ENCODE data around the gene C10orf88. TPM values are rescaled to one million over a fixed set of nuclear protein-coding genes. Genes with fewer than 3 reads are reported as not detected.
A peak's percentile ranks its signal among the peaks of the same experiment; 100 is the strongest.

The C10orf88 gene
- polyA plus RNA-seq, 3 donors, result 2.2 to 2.9 (median 2.7) TPM

DNA sequence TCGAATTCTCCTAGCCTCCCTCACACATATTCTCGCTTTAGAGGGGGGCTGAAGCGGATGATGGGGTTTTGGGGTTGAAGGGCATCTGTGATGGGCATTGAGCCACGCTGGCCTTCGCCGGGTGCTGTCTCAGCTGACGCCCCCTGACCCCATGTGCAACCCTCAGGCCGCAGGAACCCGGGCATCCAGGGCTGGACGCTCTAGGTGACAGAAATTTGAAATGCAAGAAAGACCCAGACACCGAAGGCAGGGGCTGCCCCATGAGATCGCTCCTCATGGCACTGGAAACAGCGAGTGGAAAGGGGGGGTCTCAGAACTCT, 664 bp upstream of the C10orf88 start:
- Histone ChIP-seq H4K20me1 (ENCODE audit: insufficient read depth, low read length) (no peaks in the 10 kb centered on the region), H3K4me2 (replicated peaks; ENCODE audit: extremely low read depth, low read length, poor library complexity, severe bottlenecking) (peak overlapping the region; percentile 76), H3K9ac (ENCODE audit: insufficient read depth, low read length, poor library complexity, severe bottlenecking) (no peak overlapping the region), H3K4me3 (replicated peaks in 1 of 3; ENCODE audit: low read depth in 2 of 3, low read length in 3 of 3) (peak overlapping the region in 1 of 3 experiments; percentile 79), H2AFZ (ENCODE audit: insufficient read depth, low read depth, low read length, poor library complexity, severe bottlenecking) (peak overlapping the region; percentile 98), H3K27ac (ENCODE audit: low read depth in 1 of 2, low read length in 2 of 2) (no peak overlapping the region), H3K36me3 (replicated peaks in 1 of 2; ENCODE audit: control insufficient read depth in 1 of 2, insufficient read depth in 2 of 2, low read length in 2 of 2) (peaks cover 0 to 4% of the 10 kb centered on the region in 2 donors), H3K79me2 (ENCODE audit: insufficient read depth, low read length) (peaks cover 5% of the 10 kb centered on the region), H3K4me1 (ENCODE audit: control insufficient read depth in 1 of 2, insufficient read depth in 2 of 2, low read length in 2 of 2) (peaks cover 12 to 15% of the 10 kb centered on the region in 2 donors), H3K27me3 (ENCODE audit: control insufficient read depth in 2 of 2, insufficient read depth in 2 of 2, low read length in 2 of 2) (peaks cover 2 to 16% of the 10 kb centered on the region in 2 donors), H3K9me3 (replicated peaks in 1 of 2; ENCODE audit: control insufficient read depth in 1 of 2, insufficient read depth in 1 of 2, low read length in 2 of 2) (peaks cover 6% of the 10 kb centered on the region in 2 donors)
- no peak for TF ChIP-seq CTCF (IDR thresholded peaks at IDR 0.05)
- peaks cover 7 to 8% of the 10 kb centered on the region in 2 donors for H3K36me3 Mint-ChIP-seq
- peaks cover 9 to 17% (median 15%) of the 10 kb centered on the region in 3 donors for H3K27me3 Mint-ChIP-seq (ENCODE audit: low read depth in 3 of 3)
- peaks cover 4 to 16% (median 10%) of the 10 kb centered on the region in 7 donors for H3K9me3 Mint-ChIP-seq
- H3K4me1 Mint-ChIP-seq, result peaks cover 18% of the 10 kb centered on the region
- no peak overlapping the region for H3K27ac Mint-ChIP-seq
- no peak for DNase-seq
- intact Hi-C loops (cut with micrococcal nuclease), result loop anchor here (2.0 to 5.0 kb wide), 3 partner anchors 26 to 198 kb away; partner anchors contain the start of genes PSTK (in 2 of the 2) and BUB3 (in 1 of the 2)
- WGBS (ENCODE audit: insufficient coverage), result 75% methylated on average over 10 of the region's 13 CpGs
- peak overlapping the region in 1 of 2 donors; percentile 60 for H3K4me3 Mint-ChIP-seq

GRCh38 chr10:122949296-122949695, 4.7 kb downstream of the C10orf88 start:
- H3K4me2 ChIP-seq (replicated peaks; ENCODE audit: extremely low read depth, low read length, poor library complexity, severe bottlenecking), result no peak overlapping the region
- peaks cover 5% of the 10 kb centered on the region for H3K79me2 ChIP-seq (ENCODE audit: insufficient read depth, low read length)
- whole genome bisulfite sequencing (ENCODE audit: insufficient coverage), result no CpG with 5 or more reads among the region's 3 CpGs
- no peak overlapping the region for H3K27ac ChIP-seq (ENCODE audit: low read depth in 1 of 2, low read length in 2 of 2)
- H3K27ac Mint-ChIP-seq, result no peak overlapping the region
- H3K27me3 Mint-ChIP-seq (ENCODE audit: low read depth in 3 of 3), result peaks cover 0 to 2% (median 0%) of the 10 kb centered on the region in 3 donors
- H3K9me3 Mint-ChIP-seq, result peaks cover 0 to 2% (median 2%) of the 10 kb centered on the region in 7 donors
- H3K36me3 Mint-ChIP-seq, result peaks cover 37 to 40% of the 10 kb centered on the region in 2 donors
- H3K9me3 ChIP-seq (replicated peaks in 1 of 2; ENCODE audit: control insufficient read depth in 1 of 2, insufficient read depth in 1 of 2, low read length in 2 of 2), result no peaks in the 10 kb centered on the region
- H3K36me3 ChIP-seq (replicated peaks in 1 of 2; ENCODE audit: control insufficient read depth in 1 of 2, insufficient read depth in 2 of 2, low read length in 2 of 2), result peaks cover 27 to 45% of the 10 kb centered on the region in 2 donors
- TF ChIP-seq CTCF (IDR thresholded peaks at IDR 0.05), result no peak
- H3K27me3 ChIP-seq (ENCODE audit: control insufficient read depth in 2 of 2, insufficient read depth in 2 of 2, low read length in 2 of 2), result no peaks in the 10 kb centered on the region
- no peak overlapping the region for H2AFZ ChIP-seq (ENCODE audit: insufficient read depth, low read depth, low read length, poor library complexity, severe bottlenecking)
- intact Hi-C loops (cut with micrococcal nuclease), result no loop called here
- H3K9ac ChIP-seq (ENCODE audit: insufficient read depth, low read length, poor library complexity, severe bottlenecking), result no peak overlapping the region
- DNase-seq, result no peak
- no peak overlapping the region for H3K4me3 Mint-ChIP-seq
- H3K4me3 ChIP-seq (replicated peaks in 1 of 3; ENCODE audit: low read depth in 2 of 3, low read length in 3 of 3), result no peak overlapping the region
- H4K20me1 ChIP-seq (ENCODE audit: insufficient read depth, low read length), result no peaks in the 10 kb centered on the region
- peaks cover 7 to 12% of the 10 kb centered on the region in 2 donors for H3K4me1 ChIP-seq (ENCODE audit: control insufficient read depth in 1 of 2, insufficient read depth in 2 of 2, low read length in 2 of 2)
- H3K4me1 Mint-ChIP-seq, result peaks cover 14% of the 10 kb centered on the region
